K562 (cell line): ENCODE data around the gene ATG10. TPM values are rescaled to one million over a fixed set of nuclear protein-coding genes. Genes with fewer than 3 reads are reported as not detected.

Experiments
- ARID1B ChIP-seq: fragments of 450-650 bp; IDR thresholded peaks from 2 replicates; pipeline ENCODE4 v1.6.1; 2016; ENCODE audit warnings: antibody characterized with exemption, mild to moderate bottlenecking, inconsistent platforms
- EWSR1 ChIP-seq: fragments of 450-650 bp; IDR thresholded peaks from 2 replicates; pipeline ENCODE4 v1.6.1; 2018; ENCODE audit warnings: borderline replicate concordance, mild to moderate bottlenecking, low read depth, moderate library complexity; ENCODE audit not compliant: partially characterized antibody
- HCFC1 ChIP-seq: IDR thresholded peaks from 2 replicates; pipeline ENCODE4 v1.6.1; 2012; ENCODE audit warnings: low read depth, low read length, improper control_type of control experiment
- SMARCA5 ChIP-seq: fragments of 450-650 bp; IDR thresholded peaks from 2 replicates; pipeline ENCODE4 v1.6.1; 2016
- SPI1 ChIP-seq: IDR thresholded peaks from 2 replicates; pipeline ENCODE4 v1.6.1; 2011; ENCODE audit warnings: low read depth, low read length, control low read depth, borderline replicate concordance
- polyA plus RNA-seq, 8 experiments: library from polyadenylated mRNA; depleted of rRNA in 4 of 8; stranded (reverse) in 5 of 8; unstranded in 3 of 8; fragments of >200 nt; fragmentation: Nextera tagmentation in 2 of 8; fragmentation: Illumina TruSeq in 1 of 8; extraction: Ambion mirVana in 2 of 8; extraction: Trizol in 1 of 8; gene quantifications; 2 replicates each; pipeline versions ENCODE4 v1.2.1 to v1.2.3, GENCODE V29; 2011 to 2014; ENCODE audit warnings: inconsistent platforms in 1 of 8, missing spikeins in 1 of 8
- total RNA-seq, 7 experiments: library from RNA; depleted of rRNA in 6 of 7; stranded (reverse); fragments of >200 nt in 6 of 7; fragmentation: Illumina TruSeq in 2 of 7; extraction: Trizol in 2 of 7; gene quantifications; 2 replicates each; pipeline versions ENCODE4 v1.2.1 to v1.2.3, GENCODE V29; 2011 to 2021; ENCODE audit warnings: low replicate concordance in 1 of 7
- TF ChIP-seq, protein P1 (sequence below), 2 experiments: fragments of 450-650 bp; IDR thresholded peaks; 2 replicates each; pipeline ENCODE4 v1.6.1; 2016; ENCODE audit warnings: mild to moderate bottlenecking in 2 of 2, borderline replicate concordance in 1 of 2, low read depth in 1 of 2, moderate library complexity in 1 of 2
- TF ChIP-seq, protein P2 (sequence below): fragments of 200-800 bp; sonication (Bioruptor generic); IDR thresholded peaks from 2 replicates; pipeline ENCODE4 v1.6.1; 2016; ENCODE audit warnings: missing genetic modification characterization, missing compliant biosample characterization
- TF ChIP-seq, protein P3 (sequence below): fragments of 450-650 bp; formaldehyde crosslinking; IDR thresholded peaks from 2 replicates; pipeline ENCODE4 v1.4.0; 2020; ENCODE audit warnings: mild to moderate bottlenecking, moderate library complexity
- TF ChIP-seq, protein P4 (sequence below): fragments of 450-650 bp; IDR thresholded peaks from 2 replicates; pipeline ENCODE4 v1.6.1; 2017; ENCODE audit warnings: antibody characterized with exemption

The ATG10 gene
- total and polyA plus RNA-seq, 9 of the 15 experiments (the other 6 are each of a cell fraction or from before 2014, with no cell fraction given), result 7.0 to 18.8 (median 14.6) TPM

DNA sequence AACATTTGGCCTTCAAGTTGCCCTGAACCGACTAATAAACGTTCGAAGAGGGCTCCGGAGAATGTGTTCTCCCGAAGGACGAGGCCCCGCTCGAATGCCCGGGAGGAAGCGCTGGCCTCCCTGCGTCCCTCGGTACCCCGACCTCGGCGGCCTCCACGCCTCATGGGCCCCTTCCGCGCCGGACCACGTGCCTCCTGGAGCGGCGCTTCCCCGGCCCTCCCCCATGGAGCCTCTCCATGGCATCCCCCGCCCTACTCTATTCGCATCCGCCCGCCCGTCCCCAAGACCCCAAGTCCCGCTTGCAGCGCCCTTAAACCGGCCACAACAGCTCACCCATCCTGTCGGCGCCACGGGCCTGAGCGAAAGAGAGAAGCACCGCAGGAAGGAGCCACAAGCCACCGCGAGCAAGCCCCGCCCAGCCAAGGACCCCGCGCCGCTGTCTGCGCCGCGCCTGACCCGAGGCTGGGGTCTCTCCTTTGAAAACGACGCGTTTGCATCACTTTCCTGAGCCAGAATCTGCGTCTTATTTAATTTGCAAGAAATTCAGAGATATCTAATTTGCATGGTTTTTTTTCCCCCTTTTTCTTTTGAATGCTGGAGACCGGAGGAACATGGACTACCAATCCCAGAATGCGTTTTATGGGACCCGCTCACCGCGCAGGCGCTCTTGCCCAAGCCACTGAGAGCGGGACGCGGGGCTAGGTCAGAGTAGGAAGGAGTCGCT lies 306.3 kb downstream of the ATG10 start, which contains the start of gene RPS23 (continued):
- TF ChIP-seq, protein P1, sequence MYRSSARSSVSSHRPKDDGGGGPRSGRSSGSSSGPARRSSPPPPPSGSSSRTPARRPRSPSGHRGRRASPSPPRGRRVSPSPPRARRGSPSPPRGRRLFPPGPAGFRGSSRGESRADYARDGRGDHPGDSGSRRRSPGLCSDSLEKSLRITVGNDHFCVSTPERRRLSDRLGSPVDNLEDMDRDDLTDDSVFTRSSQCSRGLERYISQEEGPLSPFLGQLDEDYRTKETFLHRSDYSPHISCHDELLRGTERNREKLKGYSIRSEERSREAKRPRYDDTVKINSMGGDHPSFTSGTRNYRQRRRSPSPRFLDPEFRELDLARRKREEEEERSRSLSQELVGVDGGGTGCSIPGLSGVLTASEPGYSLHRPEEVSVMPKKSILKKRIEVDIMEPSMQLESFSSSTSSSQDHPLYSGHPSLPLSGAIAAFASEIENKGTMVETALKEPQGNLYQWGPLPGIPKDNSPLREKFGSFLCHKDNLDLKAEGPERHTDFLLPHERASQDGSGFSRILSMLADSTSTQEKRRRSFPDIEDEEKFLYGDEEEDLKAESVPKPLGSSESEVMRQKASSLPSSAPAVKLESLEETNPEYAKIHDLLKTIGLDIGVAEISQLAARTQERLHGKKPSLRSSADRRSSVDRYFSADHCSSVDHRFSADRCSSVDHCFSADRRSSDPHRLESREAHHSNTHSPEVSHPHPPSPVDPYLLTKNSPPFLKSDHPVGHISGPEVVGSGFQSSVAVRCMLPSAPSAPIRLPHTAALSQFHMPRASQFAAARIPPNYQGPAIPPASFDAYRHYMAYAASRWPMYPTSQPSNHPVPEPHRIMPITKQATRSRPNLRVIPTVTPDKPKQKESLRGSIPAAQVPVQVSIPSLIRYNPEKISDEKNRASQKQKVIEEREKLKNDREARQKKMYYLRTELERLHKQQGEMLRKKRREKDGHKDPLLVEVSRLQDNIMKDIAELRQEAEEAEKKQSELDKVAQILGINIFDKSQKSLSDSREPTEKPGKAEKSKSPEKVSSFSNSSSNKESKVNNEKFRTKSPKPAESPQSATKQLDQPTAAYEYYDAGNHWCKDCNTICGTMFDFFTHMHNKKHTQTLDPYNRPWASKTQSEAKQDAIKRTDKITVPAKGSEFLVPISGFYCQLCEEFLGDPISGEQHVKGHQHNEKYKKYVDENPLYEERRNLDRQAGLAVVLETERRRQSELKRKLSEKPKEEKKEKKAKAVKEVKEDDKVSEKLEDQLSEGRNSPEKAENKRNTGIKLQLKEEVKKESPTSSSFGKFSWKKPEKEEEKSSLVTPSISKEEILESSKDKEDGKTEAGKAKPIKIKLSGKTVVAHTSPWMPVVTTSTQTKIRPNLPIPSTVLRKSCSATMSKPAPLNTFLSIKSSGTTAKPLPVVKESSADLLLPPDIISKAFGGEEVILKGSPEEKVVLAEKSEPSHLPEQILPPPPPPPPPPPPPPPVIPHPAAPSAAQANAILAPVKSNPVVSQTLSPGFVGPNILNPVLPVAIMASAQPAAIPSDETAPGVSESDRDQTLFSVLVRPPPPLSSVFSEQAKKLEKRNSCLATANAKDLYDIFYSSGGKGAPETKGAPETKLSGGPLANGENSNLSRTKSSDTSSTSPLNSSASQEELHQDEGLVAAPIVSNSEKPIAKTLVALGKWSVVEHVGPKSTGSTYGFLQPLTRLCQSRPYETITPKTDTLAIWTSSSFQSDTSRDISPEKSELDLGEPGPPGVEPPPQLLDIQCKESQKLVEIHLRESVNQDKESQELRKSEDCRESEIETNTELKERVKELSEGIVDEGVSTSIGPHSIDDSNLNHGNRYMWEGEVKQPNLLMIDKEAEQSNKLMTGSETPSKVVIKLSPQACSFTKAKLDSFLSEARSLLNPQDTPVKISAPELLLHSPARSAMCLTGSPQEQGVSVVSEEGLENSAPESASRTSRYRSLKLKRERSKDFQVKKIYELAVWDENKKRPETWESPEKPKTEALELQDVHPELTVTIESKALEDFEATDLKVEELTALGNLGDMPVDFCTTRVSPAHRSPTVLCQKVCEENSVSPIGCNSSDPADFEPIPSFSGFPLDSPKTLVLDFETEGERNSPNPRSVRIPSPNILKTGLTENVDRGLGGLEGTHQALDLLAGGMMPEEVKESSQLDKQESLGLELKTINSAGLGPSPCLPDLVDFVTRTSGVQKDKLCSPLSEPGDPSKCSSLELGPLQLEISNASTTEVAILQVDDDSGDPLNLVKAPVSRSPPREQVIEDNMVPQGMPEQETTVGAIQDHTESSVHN (IDR thresholded peaks at IDR 0.05; ENCODE audit: borderline replicate concordance in 1 of 2, low read depth in 1 of 2), result no peak
- TF ChIP-seq SMARCA5 (no peak), HCFC1 (peak; percentile 75), ARID1B (no peak), EWSR1 (no peak), SPI1 (no peak)
- TF ChIP-seq, protein P2, sequence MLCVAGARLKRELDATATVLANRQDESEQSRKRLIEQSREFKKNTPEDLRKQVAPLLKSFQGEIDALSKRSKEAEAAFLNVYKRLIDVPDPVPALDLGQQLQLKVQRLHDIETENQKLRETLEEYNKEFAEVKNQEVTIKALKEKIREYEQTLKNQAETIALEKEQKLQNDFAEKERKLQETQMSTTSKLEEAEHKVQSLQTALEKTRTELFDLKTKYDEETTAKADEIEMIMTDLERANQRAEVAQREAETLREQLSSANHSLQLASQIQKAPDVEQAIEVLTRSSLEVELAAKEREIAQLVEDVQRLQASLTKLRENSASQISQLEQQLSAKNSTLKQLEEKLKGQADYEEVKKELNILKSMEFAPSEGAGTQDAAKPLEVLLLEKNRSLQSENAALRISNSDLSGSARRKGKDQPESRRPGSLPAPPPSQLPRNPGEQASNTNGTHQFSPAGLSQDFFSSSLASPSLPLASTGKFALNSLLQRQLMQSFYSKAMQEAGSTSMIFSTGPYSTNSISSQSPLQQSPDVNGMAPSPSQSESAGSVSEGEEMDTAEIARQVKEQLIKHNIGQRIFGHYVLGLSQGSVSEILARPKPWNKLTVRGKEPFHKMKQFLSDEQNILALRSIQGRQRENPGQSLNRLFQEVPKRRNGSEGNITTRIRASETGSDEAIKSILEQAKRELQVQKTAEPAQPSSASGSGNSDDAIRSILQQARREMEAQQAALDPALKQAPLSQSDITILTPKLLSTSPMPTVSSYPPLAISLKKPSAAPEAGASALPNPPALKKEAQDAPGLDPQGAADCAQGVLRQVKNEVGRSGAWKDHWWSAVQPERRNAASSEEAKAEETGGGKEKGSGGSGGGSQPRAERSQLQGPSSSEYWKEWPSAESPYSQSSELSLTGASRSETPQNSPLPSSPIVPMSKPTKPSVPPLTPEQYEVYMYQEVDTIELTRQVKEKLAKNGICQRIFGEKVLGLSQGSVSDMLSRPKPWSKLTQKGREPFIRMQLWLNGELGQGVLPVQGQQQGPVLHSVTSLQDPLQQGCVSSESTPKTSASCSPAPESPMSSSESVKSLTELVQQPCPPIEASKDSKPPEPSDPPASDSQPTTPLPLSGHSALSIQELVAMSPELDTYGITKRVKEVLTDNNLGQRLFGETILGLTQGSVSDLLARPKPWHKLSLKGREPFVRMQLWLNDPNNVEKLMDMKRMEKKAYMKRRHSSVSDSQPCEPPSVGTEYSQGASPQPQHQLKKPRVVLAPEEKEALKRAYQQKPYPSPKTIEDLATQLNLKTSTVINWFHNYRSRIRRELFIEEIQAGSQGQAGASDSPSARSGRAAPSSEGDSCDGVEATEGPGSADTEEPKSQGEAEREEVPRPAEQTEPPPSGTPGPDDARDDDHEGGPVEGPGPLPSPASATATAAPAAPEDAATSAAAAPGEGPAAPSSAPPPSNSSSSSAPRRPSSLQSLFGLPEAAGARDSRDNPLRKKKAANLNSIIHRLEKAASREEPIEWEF (CRISPR knock-in tag), result no peak
- TF ChIP-seq, protein P3, sequence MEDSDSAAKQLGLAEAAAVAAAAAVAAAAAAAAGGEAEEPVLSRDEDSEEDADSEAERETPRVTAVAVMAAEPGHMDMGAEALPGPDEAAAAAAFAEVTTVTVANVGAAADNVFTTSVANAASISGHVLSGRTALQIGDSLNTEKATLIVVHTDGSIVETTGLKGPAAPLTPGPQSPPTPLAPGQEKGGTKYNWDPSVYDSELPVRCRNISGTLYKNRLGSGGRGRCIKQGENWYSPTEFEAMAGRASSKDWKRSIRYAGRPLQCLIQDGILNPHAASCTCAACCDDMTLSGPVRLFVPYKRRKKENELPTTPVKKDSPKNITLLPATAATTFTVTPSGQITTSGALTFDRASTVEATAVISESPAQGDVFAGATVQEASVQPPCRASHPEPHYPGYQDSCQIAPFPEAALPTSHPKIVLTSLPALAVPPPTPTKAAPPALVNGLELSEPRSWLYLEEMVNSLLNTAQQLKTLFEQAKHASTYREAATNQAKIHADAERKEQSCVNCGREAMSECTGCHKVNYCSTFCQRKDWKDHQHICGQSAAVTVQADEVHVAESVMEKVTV (CRISPR knock-in tag), result 0 out of 2 replicates have a peak, but pooled peaks have one; percentile 16
- TF ChIP-seq, protein P4, sequence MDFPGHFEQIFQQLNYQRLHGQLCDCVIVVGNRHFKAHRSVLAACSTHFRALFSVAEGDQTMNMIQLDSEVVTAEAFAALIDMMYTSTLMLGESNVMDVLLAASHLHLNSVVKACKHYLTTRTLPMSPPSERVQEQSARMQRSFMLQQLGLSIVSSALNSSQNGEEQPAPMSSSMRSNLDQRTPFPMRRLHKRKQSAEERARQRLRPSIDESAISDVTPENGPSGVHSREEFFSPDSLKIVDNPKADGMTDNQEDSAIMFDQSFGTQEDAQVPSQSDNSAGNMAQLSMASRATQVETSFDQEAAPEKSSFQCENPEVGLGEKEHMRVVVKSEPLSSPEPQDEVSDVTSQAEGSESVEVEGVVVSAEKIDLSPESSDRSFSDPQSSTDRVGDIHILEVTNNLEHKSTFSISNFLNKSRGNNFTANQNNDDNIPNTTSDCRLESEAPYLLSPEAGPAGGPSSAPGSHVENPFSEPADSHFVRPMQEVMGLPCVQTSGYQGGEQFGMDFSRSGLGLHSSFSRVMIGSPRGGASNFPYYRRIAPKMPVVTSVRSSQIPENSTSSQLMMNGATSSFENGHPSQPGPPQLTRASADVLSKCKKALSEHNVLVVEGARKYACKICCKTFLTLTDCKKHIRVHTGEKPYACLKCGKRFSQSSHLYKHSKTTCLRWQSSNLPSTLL, result no peak
